OCI-LY7 (cell line): ENCODE results near the gene S1PR1.

ENCODE experiments used
- EZH2phosphoT487 ChIP-seq: fragments of 200-600 bp; sonication (generic); IDR thresholded peaks from 2 replicates; pipeline ENCODE4 v1.6.1; 2018; ENCODE audit warnings: low read depth, borderline replicate concordance, mild to moderate bottlenecking, mixed run types, antibody characterized with exemption, low read length, moderate library complexity, mixed read lengths
- TF ChIP-seq, protein P1 (sequence below): fragments of 200-600 bp; sonication (generic); conservative IDR thresholded peaks from 2 replicates; pipeline ENCODE4 v1.5.1; 2014; ENCODE audit warnings: mild to moderate bottlenecking, antibody characterized with exemption, low read length, moderate library complexity, mixed read lengths

DNA sequence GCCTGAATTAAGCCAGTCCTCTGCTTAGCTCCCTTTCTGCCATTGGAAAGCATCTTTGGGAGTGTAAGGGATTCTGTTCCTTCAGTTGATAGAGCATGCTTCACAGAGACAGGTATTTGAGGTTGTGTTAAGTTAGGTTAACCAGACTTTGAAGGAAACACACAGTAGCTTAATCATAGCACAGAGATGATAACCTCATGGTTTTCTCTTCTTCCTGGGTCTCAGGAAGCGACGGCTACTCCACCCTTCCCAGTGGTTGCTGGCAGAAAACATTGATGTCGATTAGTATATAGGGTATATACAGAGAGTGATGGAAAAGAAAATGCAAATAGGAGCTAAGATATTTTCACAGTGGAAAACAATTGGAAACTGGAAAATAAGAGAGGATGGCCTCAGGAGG lies 42.0 kb downstream of the S1PR1 start:
- TF ChIP-seq, protein P1, sequence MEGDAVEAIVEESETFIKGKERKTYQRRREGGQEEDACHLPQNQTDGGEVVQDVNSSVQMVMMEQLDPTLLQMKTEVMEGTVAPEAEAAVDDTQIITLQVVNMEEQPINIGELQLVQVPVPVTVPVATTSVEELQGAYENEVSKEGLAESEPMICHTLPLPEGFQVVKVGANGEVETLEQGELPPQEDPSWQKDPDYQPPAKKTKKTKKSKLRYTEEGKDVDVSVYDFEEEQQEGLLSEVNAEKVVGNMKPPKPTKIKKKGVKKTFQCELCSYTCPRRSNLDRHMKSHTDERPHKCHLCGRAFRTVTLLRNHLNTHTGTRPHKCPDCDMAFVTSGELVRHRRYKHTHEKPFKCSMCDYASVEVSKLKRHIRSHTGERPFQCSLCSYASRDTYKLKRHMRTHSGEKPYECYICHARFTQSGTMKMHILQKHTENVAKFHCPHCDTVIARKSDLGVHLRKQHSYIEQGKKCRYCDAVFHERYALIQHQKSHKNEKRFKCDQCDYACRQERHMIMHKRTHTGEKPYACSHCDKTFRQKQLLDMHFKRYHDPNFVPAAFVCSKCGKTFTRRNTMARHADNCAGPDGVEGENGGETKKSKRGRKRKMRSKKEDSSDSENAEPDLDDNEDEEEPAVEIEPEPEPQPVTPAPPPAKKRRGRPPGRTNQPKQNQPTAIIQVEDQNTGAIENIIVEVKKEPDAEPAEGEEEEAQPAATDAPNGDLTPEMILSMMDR = no peak
- no peak for TF ChIP-seq EZH2phosphoT487
